Activated CD4-positive, CD25-positive, alpha-beta regulatory T cell treated with anti-CD3 and anti-CD28 coated beads, Interleukin-2, amount 50 U/mL, for 24 hours (primary cell): ENCODE results near the gene ACKR1.

ENCODE experiments used
- ATAC-seq, 2 donors: fragments of 150-1000 bp; cut with Tn5 transposase; one replicate each; pipeline ENCODE4 v1.10.0; 2021; ENCODE audit warnings: mild to moderate bottlenecking in 1 of 2, moderate library complexity in 1 of 2

Gene ACKR1

DNA sequence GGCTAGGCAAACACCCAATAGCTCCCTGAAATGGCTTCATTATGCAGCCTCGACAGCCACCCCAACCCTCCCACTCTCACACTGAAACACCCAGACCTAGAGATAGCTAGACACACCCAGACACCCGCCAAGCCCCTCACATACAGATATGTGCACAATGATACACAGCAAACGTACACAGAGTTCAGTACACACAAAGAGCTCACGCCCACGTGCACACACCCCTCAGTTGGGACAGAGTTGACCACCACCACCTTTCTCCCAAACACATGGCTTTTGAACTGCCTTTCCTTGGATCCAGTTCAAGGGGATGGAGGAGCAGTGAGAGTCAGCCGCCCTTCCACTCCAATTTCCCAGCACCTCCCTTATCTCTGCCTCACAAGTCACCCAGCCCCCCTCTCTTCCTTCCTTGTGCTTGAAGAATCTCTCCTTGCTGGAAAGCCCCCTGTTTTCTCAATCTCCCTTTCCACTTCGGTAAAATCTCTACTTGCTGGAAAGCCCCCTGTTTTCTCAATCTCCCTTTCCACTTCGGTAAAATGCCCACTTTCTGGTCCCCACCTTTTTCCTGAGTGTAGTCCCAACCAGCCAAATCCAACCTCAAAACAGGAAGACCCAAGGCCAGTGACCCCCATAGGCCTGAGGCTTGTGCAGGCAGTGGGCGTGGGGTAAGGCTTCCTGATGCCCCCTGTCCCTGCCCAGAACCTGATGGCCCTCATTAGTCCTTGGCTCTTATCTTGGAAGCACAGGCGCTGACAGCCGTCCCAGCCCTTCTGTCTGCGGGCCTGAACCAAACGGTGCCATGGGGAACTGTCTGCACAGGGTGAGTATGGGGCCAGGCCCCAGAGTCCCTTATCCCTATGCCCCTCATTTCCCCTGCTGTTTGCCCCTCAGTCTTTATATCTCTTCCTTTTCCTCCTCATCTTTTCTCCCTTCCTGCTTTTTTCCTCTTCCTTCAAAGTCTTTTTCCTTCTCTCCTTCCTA is at the start of gene ACKR1:
ACKR1 (plus strand) TSS at position 715 of the 981 bp plus-strand sequence; CDS start at position 800, 85 bp downstream.
- ATAC-seq = no peak

DNA sequence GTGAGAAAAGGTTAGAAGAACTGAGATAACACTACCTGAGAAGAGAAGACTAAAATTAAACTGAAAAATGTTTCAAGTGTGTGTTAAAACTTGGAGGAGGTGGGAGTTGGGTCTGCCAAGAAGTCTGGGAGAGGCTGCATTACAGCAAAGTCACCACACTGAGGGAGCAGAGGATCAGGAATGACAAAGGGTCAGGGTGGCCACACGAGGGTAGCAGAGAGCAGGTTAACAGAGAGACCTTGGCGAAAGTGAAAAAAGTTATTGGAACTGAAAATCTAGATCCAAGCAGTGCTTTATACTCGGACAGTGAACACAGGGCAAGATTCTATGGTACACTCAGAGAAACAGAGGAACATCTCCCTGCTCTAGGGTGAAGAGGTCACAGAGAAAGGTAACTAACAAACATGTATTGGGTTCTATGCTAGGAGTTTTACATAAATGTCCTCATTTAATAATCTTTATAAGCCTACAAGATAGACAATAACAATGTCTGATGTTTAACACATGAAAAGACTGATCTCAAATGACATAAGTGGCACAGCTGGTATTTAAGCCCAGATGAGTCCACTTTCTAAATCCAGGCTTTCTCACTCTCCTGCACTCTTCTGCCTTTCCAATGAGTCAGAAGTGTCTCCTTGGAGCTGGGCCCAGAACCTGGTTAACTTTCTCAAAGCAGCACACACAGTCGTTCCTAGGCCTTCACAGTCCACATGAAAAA is 43.5 kb upstream of the ACKR1 start:
- peak; percentile 44 to 73 for ATAC-seq

DNA sequence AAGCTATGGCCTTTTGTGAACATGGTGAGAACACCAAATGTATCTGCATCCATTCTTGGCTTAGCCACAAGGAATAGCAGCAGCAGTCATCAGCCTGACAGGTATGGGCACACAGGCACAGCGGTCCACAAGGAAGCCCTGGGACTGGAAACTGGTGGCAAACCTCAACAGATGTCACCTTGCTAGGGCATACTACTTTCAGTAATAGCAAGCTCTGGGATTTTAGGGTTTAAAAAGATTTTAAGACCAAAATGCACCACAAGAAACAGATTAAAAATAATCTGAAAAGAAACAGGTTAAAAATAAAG is 43.0 kb upstream of the ACKR1 start:
- ATAC-seq = no peak

GRCh38 chr1:159162516-159163265 is 42.0 kb upstream of the ACKR1 start:
- ATAC-seq = no peak

DNA sequence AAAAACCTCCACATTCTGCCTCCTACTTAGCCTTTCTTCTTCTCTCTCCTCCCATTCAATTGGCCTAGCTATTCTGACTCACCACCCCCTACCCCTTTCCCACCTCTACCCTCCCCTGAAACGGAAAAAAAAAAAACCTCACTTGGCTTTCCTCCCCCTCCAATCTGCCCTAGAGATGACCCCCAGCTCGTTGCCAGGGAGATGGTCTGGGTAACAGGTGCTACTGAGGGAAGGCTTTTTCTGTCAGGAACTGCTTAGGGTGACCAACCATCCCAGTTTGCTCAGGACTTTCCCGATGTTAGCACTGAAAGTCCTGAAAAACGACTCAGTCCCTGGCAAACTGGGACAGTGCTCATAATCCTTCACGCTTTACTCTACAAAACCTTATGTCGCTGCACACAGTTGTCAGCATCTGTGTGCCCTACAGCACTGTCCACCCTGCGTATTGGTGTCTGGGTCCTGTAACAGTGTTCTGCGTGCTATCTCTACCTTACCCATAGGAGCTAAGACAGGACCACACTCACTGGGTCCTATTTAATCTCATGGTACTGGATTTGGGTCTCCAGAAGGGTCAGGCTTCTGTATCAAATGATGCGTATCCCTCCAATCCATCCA is 41.0 kb upstream of the ACKR1 start:
- ATAC-seq = no peak

DNA sequence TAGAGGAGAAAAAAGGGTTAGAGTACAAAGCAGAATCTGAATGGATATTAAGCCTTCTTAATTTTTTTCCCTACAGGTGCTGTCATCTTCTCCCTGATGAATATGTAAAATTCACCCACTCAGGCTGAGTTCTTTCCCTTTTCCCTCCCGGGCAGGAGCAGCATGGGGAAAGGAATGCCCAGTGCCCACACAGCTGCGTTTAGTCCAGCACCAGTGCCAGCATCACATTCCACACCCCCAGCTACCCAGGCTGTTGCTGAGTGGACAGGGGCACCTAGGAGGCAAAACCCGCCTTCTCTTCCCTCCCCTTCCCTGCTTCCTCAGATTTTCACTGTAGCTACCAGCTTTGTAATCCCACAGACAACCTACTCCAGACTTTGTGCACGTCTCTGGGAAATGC is 36.6 kb upstream of the ACKR1 start:
- no peak for ATAC-seq

GRCh38 chr1:159170639-159171038 is 34.0 kb upstream of the ACKR1 start:
- ATAC-seq = no peak

DNA sequence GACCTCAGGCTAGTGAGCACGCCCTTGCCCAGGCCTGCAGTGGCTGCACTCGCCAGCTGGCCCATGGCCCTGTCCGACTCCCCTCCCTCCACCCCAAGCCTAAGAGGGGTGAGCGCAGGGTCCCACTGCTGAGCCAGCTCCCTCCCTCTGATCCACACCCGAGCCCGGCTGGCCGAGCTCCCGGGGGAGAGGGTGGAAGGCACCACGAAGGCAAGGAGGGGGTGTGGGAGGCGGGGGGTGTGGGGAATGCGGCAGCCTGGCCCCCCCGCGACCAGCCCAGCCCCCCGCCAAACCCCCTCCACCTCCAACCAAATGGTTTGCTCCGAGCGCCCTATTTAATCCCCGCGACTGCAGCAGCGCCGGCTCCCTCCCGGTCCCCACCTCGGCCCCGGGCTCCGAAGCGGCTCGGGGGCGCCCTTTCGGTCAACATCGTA is 33.4 kb upstream of the ACKR1 start, which contains the start of gene CADM3:
CADM3 (plus strand) TSS at position 362 of the 434 bp plus-strand sequence. CDS start 151 bp downstream, outside the sequence.
- no peak for ATAC-seq

GRCh38 chr1:159171688-159172501 is 32.8 kb upstream of the ACKR1 start:
- ATAC-seq = no peak

DNA sequence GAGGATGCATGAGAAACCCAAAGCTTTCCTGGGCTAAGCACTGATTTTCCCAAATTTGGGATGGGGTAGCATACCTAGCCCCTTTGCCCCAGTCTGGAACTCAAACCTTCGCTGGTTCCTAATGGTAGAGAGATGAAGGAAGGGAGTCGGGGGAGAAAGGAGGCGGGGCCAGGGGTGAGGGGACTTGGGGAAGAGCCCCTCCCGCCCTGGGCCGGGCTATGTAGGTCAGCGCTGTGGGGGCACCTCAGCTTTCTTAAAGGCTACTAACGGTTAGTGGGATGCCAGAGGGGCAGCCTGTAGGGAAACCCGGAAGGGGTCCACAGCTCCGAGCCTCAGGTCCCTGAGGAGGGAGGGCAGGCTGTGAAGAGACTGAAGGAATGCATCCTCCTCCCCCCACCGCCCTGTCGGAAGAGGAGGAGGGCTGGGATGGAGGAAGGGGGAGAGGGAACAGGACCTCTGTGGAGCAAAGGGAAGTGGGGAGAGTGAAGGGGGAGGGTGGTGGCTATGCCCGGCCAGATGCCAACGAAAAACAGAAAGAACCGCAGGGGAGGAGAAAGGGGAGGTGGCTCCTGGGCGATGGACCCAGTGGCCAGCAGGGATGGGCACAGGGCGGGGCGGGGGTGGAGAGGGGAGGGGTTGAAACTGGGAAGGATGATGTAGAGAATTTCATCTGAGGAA is 31.9 kb upstream of the ACKR1 start:
- no peak for ATAC-seq

- no peak for ATAC-seq
Observed at GRCh38 chr1:159173320-159173719, 31.4 kb upstream of the ACKR1 start.

- ATAC-seq = no peak
Observed at GRCh38 chr1:159175571-159175970, 29.1 kb upstream of the ACKR1 start.

DNA sequence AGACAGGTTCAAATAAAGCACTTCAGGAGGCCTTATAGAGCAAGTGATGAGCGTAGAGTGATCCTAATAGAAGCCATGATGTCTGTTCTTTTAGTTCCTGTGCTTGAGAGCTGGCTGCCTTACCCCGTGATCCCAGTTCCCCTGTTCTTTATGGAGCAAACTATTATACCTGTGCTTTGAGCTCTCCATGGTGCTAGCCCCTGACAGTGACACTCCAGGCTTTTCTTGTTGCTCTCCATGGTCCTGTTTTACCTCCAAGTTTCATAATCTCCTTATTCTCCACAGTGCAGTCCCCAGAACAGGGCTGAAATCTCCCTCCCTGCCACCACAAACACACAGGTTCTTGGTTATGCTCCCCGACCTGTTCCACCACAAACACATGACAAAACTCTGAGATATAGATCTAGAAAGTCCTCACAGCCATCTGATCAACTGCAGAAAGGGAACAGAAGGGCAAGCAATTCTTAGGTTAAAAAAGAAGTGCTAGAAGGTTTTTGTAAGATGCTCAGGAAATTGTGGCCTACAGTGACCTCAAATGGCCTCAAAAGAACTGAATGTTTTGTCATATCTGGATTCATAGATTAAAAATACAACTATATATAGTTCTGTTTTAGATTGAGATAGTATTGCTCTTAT is 27.3 kb upstream of the ACKR1 start:
- ATAC-seq = no peak

DNA sequence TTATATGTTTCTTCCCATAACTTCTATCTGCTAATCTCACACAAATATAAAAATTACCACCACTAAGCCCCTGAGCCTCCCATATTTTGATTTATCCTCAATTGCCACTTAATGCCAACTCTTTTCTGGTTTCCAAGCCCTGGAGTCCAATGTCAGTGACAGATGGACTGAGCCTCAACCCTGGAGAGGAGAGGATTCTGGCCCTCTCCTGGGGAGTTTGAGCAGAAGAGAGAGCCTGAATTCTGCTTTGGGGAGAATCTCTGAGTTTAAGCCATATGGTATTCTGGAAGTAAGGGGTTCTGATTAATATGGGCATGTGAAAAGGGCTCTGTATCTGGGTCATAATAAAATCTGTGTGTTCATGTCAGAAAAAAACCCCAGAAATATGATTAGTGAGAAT is 24.8 kb upstream of the ACKR1 start:
- ATAC-seq = no peak

- ATAC-seq = no peak
Observed at GRCh38 chr1:159180516-159180915, 24.2 kb upstream of the ACKR1 start.

GRCh38 chr1:159181328-159182024 is 23.2 kb upstream of the ACKR1 start:
- no peak for ATAC-seq

DNA sequence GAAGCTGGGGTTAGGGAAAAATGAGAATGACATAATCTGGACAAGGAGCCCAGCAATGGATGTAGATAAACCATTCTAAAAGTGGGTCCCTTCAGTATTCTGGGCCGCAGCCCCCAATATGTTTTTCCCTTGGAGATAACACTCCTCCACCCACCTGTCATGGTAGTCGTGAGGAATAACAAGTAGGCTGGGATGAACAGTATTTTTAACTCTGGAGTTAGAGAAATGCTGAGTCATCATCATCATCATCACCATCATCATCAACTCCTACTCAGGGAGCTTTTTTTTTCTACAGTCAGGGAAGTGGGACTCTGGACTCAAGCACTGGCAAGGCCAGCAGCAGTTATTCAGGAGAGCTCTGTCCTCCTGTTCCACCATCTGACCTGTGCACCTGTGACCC is 20.5 kb upstream of the ACKR1 start:
- no peak for ATAC-seq

DNA sequence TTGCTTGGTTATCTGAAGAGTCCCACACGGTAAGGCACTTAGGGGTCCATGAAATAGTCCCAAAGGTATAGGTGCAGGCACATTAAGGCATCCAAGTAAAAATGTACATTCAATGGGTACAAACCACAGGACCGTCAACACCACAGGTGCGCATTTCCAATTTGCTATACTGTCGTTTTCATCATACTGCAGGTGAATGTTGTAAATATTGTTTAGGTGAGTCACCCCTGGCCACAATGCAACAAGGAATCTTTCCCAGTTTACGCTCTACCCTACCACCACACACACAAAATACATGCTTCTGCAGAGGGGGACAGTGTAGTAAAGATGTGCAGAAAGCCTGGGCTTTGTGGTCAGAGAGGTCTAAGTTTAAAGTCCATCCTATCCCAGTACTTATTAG is 19.6 kb upstream of the ACKR1 start:
- no peak for ATAC-seq

GRCh38 chr1:159187033-159187432 is 17.6 kb upstream of the ACKR1 start:
- no peak for ATAC-seq
